ENCODE measurements around the gene TANGO6.
"Not testable (repeated sequence)": the region's sequence is repeated elsewhere in the genome, so short reads cannot be mapped to it uniquely, and the experiment has no call there.

TANGO6 gene

GRCh38 chr16:69017036-69017783, 173.9 kb downstream of the TANGO6 start:
- DNase-seq = no peak

DNA sequence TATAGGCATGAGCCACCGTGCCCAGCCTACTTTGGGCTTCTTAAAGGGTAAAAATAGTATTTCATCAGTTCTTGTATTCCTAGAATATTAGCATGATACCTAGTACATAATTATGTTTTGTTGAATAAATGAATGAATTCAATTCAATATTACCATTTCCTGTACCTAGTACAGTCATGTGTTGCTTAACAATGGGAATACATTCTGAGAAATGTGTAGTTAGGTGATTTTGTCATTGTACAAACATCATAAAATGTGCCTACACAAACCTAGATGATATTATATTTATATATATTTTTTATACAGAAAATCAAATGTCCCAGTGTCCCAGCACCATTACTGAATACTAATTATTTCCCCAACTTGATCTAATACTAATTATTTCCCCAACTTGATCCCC, 176.5 kb downstream of the TANGO6 start:
- DNase-seq = no peak

DNA sequence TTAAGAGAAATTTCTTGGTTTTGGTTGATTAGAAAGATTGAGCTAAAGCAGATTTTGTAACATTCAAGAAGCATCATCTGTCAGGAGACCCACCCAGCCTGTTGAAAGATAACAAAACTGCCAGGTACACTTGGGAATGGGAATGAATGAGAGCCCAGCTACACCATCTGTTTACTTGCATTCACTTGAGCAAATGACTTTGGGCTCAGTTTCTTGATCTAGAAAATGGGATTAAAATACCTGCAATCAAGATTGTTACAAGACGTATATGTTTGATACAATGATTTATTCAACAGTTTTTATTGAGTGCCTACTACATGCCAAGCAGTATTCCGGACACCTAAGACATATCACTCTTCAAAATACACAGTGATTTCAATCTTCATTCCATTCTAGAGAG, 185.8 kb downstream of the TANGO6 start:
- no peak for DNase-seq

DNA sequence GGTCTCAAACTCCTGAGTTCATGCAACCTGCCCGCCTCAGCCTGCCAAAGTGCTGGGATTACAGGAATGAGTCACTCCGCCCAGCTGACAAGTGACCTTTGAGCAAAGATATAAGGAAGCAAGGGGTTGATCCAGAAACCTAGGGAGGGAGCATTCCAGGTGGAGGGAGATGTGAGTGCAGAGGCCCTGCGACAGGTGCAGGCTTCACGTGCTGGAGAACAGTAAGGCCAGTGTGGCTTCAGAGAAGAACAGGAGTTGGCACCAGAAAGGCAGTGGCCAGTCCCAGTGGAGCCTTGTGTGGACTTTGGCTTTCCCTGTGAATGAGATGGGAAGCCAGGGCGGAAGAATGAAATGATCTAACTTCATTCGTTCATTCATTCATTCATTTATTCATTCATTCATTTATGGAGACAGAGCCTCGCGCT, 188.6 kb downstream of the TANGO6 start:
- no peak for DNase-seq

- DNase-seq = no peak
These were observed 190.0 kb downstream of the TANGO6 start for GRCh38 chr16:69033151-69033949.

- DNase-seq = no peak
These were observed 192.0 kb downstream of the TANGO6 start for GRCh38 chr16:69035375-69035774.

DNA sequence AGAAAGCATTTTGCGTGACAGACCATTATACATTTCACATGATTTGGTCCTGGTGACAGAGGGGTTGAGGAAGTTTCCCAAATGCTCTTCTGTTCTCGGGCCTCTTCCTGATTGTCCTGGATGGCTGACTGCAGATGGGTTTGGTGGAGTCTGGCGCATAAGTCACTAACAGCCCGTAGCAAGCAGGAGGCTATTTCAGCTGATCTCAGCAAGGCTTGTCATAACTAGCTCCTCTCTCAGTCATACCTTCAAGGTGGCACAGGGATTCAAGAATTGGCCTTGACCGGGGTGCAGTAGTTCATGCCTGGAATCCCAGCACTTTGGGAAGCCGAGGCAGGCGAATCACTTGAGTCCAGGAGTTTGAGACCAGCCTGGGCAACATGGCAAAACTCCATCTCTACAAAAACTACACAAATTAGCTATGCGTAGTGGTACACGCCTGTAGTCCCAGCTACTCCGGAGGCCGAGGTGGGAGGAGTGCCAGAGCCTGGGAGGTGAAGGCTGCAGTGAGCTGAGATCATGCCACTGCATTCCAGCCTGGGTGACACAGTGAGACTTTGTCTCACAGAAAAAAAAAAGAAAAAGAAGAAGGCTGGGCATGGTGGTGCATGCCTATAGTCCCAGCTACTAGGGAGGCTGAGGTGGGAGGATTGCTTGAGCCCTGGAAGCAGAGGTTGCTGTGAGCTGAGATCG, 193.2 kb downstream of the TANGO6 start:
- no peak for DNase-seq

DNA sequence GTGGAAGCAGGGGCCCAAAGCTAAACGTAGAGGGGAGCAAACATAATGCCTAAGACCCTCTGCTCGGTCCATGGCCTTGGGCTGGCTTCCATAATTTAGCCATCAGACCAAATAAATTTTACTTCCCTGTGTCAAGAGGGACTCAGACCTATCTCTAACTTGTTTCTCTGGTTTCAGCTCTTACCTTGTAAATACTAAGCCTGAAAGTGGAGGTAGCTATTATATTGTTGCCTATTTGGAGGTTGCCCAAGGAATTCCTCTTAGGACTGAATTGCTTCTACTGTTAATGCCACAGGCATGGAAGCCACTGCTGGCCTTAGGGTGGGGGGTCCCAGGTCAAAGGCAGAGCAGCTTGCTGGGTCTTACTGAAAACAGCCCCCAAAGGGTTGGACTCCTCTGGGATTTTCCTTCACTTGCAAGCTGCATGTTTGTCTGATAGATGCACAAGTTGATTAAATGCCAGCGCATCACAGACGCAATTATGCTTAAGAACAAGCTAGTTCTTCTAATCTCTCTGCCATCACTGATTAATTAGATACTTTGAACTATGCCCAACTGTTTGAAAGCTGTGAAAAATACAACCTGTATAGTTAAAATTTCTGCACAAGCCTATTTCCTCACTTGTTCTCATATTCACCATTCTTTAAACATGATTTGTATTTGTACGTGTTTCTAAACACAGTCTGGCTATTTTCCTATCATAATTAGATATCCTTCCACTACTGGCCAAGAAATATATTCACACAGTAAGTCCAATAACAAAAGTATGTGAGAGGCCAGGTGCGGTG, 194.2 kb downstream of the TANGO6 start:
- DNase-seq = no peak

DNA sequence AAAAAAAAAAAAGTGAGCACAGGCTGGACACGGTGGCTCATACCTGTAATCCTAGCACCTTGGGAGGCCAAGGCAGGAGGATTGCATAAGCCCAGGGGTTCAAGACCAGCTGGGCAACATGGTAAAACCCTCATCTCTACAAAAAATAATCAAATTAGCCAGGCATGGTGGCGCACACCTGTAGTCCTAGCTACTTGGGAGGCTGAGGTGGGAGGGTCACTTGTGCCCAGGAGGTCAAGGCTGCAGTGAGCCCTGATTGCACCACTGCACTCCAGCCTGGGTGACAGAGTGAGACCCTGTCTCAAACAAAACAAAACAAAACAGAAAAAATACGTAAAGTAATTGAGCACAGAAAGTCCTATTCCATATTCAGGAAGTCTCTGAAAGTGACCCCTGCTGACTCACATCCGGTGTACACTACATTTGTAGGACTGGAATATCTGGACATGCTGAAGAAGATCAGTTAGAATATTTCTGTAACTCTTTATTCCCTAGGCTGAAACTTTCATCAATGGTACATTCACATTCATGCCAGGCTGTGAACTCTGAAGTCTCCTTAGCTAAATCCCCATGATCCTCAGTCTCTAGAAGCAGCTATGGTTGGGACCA, 196.1 kb downstream of the TANGO6 start:
- no peak for DNase-seq

DNA sequence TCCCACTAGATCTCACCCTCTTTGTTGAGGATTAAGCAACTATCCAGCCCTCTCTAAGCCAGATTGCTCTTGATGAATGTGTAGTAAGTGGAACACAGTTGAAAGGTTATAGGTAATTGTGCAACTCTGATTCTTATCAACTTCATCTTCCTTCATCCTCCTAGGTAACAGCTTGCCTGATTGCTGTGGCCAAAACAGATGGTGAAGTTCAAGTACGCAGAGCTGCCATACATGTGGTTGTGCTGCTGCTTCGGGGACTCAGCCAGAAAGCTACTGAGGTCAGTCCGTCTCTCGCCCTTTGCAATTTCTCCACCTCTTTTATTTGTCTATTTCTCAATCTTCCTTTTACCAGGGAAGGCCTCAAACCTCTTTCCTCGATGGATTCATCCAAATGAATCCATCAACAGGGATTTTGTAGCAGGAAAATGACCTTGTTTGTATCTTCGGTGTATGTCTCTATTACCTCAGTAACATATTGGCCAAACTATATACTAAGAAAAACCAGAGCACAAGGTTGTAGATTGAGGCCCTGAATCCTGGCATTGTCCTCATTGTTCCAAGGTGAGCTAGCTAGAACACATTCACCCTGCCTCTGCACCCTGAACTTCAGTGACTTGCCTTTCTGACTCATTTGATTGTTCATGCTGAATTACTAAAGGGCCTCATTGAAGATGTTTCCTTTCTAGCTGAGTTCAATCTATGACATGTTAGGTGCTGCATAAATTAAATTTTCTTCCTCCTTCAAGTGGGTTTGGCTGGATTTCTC, 197.0 kb downstream of the TANGO6 start:
- DNase-seq = no peak

DNA sequence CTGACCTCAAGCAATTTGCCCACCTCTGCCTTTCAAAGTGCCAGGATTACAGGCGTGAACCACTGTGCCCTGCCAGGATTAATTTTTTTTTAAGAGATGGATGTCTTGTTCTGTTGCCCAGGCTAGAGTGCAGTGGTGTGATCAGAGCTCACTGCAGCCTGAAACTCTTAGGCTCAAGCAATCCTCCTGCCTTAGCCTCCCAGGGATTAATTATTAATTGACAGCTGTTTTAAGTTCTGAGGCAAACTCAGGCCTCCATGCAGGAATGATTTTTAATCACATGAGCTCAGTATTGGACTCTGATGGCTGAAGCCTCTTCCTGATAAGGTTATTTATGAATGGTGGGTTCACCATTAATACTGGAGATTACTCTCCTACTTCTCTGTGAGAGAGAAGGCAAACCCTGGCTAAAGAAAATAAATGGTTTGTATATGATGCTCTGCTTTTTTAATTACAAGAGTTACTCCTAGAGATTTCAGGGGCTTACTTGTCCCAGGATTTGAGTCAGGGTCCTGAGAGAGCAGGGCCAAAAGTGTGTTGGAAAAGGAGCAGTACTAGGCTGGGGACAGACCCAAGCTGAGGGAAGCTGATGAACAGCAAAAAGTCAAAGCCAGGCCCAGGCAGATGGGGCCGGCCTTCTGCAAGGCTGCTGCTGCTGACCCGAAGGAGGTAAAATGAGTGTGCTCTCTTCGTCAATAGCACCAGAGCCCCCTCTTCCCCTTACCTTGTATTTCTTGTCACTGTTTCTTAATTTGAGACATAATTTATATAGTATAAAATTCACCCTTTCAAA, 205.2 kb downstream of the TANGO6 start:
- DNase-seq = no peak

- DNase-seq = no peak
These were observed 205.8 kb downstream of the TANGO6 start for GRCh38 chr16:69049146-69049545.

GRCh38 chr16:69049603-69050375, 206.5 kb downstream of the TANGO6 start:
- DNase-seq = no peak

- not testable (repeated sequence) for DNase-seq
These were observed 208.1 kb downstream of the TANGO6 start for GRCh38 chr16:69051517-69051830.

DNA sequence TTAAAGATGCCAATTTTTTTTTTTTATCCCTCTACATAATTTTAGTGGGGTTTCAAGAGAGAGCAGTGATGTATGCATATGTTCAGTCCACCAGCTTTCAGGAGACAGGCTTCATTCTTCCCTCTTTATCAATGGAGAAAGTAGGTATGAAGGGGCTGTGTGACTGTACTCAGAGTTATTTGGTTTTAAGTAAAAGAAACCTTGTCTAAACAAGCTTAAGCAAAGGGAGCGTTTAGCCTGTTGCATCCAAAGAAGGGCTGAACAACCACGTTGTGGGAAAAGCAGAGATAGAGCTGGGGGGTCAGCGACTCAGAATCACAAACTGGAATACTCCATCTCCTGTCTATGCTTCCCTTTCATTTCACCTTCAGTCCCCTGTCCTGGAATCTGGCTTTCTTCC, 211.7 kb downstream of the TANGO6 start:
- no peak for DNase-seq

- DNase-seq = no peak
These were observed 212.6 kb downstream of the TANGO6 start for GRCh38 chr16:69055980-69056379.

DNA sequence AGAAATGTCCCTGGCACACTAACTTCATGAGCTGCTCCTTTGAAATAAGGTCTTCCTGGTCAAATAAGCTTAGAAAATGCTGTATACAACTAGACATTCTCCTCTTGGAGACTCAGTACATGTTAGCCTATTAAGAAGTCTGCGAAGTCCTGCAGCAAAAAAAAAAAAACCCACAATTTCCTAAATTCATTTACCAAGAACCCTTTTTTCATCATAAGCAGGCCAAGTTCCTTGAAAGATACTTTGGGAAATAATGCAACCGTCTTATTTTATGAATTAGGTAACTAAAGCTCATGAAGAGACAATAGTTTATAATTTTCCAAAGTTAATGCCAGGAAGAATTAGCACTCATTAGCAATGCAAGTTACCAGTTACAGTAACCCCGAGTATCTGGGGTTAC, 213.1 kb downstream of the TANGO6 start:
- DNase-seq = no peak

GRCh38 chr16:69057400-69058378, 214.4 kb downstream of the TANGO6 start:
- no peak for DNase-seq

- not testable (repeated sequence) for DNase-seq
These were observed 220.2 kb downstream of the TANGO6 start for GRCh38 chr16:69063491-69063890.
